Inferior parietal cortex (tissue), 1 donor: Measurements from ENCODE around the gene SMIM5.
"Not testable (repeated sequence)": the region's sequence is repeated elsewhere in the genome, so short reads cannot be mapped to it uniquely, and the experiment has no call there.

Experiments used
- DNase-seq: peaks from one replicate; pipeline ENCODE4 v3.0.0-alpha.2; 2016; ENCODE audit errors: extremely low spot score

Gene SMIM5

DNA sequence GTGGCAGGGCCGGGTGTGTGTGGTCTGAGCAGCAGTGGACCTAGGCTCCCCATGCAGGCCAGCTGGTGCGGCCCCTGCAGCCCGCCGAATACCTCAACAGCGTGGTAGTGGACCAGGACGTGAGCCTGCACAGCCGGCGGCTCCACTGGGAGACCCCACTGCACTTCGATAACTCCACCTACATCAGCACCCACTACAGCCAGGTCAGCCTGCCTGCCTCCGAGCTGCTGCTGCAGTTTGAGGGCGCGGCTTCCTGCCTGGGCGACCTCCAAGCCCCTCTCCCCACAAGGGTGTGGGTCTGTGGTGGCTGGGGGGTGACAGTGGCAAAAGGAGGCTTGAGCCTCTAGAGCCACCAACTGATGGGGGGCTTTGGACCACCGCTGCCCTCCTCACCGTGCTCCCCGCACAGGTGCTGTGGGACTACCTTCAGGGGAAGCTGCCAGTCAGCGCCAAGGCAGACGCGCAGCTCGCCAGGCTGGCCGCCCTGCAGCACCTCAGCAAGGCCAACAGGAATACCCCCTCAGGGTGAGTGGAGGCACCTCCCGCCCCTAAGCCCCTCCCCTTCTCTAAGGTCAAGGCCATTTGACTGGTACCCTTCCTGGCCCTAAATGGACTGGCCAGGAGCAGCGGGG lies 8.4 kb upstream of the SMIM5 start:
- DNase-seq, result no peak

DNA sequence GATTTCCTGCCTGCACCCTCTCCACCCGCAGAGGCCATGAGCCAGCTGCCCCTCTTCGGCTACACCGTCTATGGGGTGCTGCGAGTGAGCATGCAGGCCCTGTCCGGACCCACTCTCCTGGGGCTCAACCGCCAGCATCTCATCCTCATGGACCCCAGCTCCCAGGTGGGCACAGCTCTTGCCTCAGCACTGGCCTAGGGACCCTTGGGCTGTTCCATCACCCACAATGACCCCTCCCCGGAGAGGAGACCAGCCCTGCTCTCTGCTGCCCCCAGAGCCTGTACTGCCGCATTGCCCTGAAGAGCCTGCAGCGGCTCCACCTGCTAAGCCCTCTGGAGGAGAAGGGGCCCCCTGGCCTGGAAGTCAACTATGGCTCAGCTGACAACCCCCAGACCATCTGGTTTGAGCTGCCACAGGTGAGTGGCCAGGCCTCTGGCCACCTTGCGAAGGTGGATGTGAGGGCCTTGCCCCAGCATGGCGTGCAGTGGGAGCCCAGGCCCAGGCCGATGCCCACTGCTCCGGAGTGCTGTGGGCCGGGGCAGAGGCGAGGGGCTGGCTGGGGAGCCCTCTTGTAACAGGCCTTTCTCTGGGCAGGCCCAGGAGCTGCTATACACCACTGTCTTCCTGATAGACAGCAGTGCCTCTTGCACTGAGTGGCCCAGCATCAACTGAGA lies 7.3 kb upstream of the SMIM5 start:
- DNase-seq, result no peak

DNA sequence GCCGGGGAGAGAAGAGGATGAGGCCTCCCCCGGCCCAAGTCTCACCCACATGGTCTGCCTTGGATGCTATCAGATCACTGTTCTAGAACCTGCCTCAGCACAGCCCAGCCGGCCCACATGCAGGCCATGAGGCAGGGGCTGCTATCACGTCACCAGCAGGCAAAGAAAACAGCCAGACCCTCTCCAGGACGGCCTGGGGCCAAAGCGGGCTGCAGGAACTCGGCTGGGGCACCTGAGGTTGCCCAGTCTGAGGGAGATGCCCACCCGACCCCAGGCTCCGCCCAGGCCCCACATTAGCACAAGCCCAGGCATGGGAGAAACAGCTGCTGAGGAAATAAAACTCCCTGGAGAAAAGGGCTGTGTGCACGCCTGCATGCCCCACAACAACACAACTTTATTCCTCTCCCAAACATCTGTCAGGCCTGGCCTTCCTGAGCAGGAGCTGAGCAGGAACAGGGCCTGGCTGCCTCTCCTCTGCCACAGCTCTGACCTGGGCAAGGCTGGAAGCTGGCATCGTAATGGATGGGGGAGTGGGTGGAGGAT lies 6.7 kb upstream of the SMIM5 start:
- no peak for DNase-seq

DNA sequence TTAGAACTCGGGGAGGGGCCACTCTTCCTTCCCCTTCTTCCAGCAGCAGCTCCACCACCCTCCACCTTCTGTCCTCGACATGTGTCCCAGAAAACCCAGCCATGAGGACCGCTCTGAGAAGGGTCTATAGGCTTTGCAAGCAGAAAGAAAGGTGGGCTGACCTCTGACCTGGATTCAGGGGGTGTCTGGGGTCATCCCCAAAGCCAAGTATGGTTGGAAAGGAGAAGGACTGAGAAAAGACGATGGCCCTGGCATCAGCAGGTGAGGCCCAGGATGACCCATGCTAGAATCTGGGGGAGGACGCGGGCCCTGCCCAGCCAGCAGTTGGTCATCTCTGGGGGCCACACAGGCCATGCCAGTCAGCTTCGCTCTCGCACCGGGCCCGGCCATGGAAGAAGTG lies 6.1 kb upstream of the SMIM5 start:
- no peak for DNase-seq

DNA sequence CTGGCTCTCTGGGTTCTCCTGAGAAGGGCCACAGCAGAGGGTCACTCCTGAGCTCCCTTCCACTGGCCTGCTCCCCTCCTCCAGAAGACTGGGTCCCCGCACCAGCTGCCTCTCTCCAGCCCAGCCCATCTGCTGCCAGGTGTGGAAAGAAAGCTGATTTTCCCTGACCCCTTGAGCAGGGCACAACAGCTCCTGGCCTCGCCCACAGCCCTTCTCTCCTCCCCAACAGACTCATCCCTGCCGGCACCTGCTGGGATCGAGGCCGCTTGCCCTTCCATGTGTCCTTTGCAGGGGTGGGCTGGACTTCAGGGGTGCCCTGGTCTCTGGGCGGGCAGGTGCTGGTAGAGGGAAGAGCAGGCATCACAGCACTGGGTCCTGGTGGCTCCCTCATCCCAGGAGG lies 4.8 kb upstream of the SMIM5 start:
- DNase-seq, result no peak

DNA sequence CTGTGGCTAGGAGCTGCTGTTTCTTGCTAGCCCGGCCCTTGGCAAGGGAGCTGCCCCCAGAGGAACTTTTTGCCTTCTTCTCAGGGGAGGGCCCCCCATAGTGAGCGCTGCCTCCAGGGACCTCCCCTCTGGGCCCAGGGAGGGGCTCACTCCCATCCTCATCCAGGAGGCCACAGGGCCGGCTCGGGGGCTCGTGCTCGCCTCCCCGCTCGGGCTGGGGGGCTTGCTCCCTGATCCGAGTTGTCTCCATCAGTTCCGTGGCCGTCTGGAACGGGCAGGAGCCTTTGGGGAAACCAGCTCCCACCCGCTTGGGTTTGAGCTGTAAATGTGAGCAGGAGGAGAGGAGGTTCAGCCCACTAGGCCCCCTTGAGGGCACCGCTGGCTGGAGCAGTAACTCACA lies 4.1 kb upstream of the SMIM5 start:
- DNase-seq, result no peak

DNA sequence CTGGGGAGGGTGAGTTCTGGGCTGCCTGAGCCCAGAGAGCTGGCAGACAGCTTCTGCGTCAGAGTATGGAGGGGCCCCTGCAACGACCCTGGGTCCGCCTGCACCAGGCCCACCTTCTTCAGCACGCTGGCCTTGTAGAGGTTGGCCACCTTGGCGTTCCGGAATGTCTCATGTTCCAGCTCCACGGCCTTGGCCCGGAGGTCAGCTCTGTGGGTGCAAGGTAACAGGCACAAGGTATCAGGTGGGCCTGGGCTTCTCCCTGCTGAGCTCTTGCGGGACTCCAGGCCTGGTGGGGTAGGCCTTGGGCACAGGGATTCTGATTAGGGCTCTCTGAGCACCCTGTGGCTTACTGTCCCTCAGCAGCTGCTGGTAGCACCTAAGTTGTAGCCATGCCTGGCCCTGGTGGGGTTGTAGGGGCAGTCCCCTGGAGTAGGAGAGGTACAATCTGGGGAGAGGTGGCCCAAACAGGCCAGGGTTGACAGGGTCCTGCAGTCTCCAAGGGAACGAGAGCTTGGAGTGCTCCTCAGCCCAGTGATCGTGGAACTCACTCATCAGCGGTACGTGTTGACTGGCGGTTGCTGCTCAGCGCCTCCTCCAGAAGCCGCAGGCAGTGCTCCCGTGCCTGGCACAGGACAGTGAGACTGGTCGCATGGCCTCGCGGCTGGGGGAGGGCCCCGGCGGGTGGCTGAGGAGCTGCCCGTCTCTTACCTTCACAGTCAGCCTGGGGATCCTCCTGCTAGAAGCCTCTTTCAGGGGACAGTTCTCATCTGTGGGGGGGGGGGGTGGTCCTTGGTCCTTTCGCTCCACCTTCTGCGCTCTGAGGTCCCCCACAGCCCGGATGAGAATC lies 2.9 kb upstream of the SMIM5 start:
- DNase-seq, result no peak

DNA sequence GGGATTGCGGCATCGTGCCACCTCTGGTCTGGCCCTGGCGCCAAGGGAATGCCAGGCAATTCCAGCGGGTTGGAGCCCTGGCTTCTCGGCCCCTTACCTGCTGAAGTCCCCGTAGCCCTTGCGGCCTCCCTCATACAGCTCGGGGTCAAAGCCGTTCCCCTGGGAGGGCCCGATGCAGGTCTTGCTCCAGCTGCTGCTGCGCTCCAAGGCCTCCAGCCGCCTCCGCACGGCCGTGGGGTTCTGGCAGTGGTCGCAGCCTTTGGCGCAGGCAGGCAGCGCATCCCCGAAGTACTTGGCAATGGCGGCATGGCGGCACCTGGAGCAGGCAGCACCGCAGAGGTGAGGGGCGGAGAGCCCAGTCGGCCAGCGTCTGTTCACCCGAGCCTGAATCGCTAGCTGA lies 1.9 kb upstream of the SMIM5 start:
- DNase-seq, result no peak

DNA sequence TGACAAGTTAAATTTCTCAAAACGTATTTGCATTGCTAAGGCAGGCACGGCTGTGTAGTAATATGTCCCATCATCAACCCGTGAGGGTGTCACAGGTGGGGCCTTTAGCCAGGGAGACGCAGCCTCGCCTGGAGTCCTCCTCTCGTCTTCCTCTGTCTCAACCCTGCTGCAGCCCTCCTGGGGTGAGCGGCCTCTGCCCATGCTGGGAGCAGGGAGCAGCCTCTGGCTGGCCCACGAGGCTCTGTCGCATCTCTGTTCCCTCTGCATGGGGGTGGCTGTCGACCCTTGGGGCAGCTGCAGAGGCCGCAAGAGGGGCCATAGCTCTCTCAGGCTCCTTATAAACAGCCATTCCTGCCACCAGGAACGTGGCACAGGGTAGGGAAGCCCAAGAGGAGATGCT lies 806 bp upstream of the SMIM5 start:
- DNase-seq, result no peak

DNA sequence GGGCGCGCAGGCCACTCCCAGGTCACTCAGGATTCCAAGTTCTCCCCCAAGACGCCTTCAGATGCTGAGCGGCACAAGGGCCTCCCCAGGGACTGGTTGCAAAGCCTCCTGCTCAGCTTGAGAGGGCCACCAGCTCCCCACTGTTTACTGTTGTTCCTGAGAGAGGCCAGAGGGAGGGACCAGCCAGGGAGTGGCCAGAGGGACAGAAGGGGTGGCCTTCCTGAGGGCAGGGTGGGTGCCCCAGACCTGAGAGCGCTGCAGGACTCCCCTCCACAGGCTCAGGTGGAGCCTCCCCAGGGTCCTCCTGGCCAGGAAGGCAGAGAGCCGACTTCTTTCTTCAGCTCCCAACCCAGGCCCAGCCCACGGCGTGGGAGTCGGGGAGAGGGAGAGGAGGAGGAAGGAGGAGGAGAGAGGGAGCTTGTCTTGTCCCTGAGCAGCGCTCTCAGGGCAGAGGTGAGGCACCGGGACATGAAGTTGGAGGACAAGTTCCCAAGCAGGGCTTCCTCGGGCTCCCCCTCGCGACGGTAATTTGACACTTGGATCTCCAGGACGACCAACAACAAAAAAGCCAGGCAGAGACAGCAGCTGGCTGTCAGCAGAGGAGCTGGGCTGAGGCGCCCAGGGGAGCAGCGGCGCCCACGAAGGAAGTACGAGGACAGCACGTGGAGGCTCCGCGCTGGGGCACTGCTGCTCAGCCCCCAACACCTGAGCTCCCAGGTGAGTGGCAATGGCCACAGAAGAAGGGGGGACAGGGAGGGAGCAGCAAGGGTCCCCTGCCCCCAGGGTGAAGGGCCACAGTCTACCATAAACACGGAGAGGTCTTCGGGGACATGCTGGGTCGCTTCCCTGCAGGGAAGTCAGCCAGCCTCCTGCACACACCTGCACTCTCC lies 497 bp downstream of the SMIM5 start:
- peak; percentile 82 for DNase-seq

DNA sequence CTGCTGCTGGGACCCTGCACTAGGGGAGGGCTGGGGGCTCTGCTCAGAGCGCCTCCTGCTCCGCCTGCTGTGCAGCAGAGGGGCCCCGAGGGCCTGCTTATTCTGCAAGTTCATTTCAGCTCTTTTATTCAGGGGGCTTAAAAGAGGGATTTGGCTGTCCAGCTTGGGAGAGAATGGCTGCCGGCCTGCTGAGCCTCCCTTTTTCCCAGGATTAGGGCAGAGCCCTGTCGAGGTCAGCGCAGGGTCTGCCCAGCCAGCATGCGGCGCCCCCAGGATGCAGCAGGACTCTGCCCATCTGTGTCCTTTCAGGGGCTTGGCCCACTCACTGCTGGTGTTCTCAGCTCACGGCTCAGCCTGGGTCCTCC lies 1.1 kb downstream of the SMIM5 start:
- DNase-seq, result no peak

DNA sequence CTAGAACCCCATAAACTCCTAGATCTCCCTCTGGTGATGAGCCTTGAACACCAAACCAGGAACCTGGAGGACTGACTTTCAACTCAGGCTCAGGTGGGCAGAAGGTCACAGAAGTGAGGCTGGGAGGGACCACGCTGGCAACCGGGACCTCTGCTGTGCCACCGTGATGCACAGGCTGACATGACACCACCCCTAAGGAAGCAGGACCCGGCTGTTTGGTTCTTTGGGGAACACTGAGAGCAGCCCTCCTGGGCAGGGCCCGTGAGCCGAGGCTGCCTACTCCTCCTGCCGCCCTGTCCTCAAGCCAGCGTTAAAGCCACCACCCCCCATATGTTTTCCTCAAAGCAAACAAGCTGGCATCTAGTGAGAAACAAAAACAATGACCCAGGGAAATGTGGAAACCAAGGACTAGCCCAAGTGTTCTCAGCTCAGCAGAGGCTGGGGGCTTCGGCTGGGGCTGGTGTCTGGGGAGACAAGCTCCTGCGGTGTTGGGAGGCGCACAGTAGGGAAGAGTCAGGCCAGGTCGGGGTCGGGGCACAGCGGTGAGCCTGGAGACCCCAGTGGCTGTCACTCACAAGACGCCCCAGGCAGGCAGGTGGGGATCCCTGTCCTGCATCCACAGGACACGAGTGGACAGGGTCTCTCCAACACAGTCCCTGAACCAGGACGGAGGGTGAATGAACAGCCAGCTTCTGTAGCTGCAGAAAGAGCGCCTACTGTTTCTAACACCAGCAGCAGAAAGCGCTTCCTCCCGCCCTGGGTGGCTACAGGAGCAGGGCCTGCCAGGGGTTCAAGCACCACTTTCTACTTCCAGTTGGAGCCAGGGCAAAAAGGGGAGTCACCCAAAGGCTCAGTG lies 1.7 kb downstream of the SMIM5 start:
- DNase-seq, result no peak

DNA sequence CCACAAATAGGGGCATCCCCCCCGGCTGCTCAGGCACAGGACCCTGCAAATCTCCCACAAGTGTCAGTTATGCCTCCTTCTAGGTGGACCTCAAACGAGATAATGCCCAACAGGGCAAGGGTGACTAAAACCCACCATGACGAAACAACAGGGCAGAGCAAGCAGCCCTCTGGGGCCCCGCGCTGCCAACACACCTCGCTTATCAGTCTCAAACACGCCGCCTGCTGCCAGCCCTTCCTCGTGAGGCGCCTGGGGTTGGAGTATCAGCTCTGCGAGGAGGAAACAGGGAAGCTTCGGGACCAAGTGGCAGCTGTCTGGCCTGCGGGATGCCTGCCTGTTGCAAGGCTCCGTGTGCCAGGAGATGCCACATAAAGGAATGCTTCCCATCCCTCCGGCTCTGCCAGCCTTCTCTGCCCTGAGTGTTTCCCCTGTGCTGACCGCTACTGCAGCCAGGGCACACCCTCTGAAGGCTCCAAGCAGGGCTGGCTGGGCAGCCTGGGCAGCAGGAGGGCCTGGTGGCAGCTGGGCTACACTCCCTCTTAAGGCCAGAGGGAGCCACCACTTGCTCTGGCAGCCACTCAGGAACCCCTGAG lies 2.5 kb downstream of the SMIM5 start:
- peak; percentile 9 for DNase-seq

DNA sequence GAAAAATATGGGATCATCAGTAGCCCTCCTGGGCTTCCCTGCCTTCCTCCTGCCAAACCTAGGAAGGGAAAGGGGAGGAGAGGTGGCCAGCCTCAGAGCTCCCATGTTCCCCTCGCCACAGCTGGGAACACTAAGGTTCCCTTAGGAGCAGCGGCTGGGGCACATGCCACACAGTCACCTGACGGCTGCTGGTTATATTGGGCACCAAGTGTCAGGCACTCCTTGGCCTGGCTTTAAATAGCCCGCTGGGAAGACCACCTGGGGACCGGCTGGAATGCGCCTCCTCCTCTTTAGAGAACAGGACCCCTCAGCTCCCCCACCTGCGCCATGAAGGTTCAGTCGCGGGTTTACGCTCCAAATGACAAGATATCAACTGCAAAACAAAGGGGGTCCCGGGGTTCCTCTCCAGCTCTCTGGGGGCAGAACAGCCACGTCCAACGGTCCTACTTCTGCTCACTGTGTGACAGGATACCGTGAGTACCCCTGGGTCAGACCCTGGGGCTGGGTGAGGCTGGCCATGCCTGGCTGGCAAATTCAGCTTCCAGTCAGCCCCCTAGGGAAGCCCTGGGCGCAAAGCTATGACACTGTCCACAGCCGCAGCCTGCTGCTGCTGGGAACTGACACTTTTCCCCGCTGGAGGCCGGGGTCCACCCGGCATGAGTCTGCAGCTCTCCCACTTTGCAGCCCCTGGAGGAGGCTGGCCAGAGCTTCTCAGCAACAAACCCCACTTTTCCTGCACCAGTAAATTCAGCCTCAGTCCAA lies 3.3 kb downstream of the SMIM5 start:
- DNase-seq, result no peak

DNA sequence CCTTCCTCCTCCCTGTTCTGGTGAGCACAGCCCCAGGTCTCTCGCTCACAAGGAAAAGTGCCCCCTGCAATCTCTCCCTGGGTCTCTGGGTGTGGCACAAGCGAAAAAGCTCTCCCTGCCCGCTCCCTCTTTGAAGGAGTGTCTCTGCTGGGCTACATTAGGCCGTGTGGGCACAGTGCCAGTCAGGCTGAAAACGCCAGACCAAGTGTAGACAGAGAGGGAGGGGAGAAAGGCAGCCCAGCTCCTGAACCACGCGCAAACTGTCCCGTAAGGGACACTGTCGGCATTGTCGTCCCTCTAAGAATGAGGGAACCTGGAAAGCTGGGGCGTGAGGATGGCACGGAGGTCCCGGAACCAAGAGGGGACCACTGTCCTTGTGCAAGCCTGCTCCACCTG lies 3.9 kb downstream of the SMIM5 start:
- peak; percentile 24 for DNase-seq

DNA sequence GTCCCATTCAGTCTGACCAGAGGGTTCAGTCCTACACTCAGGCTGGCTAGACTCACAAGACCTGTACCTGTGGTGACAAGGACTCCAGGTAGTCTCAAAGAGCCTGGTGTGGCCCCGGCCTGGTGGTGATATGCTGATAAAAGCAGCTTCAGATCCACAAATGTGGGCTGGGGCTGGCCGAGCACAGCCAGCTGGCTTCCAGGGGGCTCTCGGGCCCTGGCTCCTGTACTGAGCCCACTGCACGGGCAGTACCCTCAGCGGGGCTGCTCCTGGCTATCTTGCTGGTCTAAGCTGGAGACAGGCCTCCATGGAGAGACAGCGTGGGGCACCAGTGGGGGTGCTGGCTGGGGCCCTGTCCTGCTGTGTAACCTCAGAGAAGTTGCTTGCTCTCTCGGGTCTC lies 4.3 kb downstream of the SMIM5 start:
- no peak for DNase-seq

DNA sequence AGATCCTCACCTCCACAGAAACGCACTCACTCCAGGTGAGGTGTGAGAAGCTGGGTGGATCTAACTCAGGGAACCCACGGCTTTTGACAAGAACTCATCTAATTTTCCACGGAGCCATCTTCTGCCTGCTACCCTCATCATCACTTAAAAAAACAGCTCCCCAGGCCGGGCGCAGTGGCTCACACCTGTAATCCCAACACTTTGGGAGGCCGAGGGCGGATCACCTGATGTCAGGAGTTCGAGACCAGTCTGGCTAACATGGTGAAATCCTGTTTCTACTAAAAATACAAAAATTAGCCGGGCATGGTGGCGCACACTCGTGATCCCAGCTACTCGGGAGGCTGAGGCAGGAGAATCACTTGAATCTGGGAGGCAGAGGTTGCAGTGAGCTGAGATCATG lies 4.8 kb downstream of the SMIM5 start:
- not testable (repeated sequence) for DNase-seq

DNA sequence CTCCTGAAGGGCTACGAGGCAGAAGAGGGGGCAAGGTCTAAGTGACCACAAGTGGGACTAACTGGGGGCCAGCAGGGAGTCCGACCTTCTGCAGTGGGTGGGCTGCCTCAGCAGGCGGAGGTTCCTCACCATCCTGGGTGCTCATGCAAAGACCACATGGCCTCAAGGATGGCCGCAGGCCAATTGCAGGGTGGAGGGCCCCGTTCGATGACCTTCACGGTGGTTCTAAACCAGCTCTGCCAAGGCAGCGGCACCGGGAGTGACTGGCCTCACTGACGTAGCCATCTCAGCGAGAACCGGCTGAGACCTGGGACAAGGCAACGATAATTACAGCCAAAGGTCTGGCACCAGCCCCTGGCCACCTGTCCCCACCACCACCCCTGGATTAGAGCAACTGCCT lies 5.7 kb downstream of the SMIM5 start:
- DNase-seq, result no peak

DNA sequence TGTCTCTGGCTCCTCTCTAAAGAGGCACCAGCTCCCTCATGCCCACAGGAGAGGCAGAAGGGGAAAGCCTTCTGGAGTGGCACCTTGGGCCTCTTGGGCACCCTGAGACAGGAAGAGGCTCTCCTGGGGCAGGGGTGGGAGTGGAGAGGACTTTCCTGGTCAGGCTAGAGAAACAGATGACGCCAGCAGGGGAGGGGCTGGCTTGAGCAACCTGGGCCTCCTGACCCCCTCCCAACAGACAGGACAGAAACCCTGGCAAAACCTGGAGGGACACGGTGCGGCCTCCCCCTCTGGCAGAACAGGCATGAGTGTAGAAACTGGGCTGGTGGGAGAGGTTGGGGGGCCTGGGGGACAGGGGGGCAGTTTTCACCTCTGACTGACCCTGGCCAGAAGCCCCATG lies 6.1 kb downstream of the SMIM5 start:
- DNase-seq, result no peak
